ENCODE results near the gene TADA3.

The TADA3 gene

GRCh38 chr3:9749645-9750555 lies 42.4 kb downstream of the TADA3 start, which contains the start of gene OGG1:
OGG1 (plus strand) TSS chr3:9749952; CDS start chr3:9750287, 335 bp downstream.
- peak; percentile 99 for DNase-seq (ENCODE audit: low read depth)
- TF ChIP-seq CTCF (conservative IDR thresholded peaks at IDR 0.05; ENCODE audit: low read depth, low read length): no peak
- peak within 1 kb of the TSS; percentile 84 for H3K4me3 ChIP-seq (ENCODE audit: low read depth, low read length)

- peak overlapping the region; percentile 60 for H3K4me3 ChIP-seq (ENCODE audit: low read depth, low read length)
- TF ChIP-seq CTCF (conservative IDR thresholded peaks at IDR 0.05; ENCODE audit: low read depth, low read length): no peak
- DNase-seq (ENCODE audit: low read depth): no peak
Measured at GRCh38 chr3:9749296-9749644, 43.0 kb downstream of the TADA3 start.

- no peak overlapping the region for H3K4me3 ChIP-seq (ENCODE audit: low read depth, low read length)
- no peak for DNase-seq (ENCODE audit: low read depth)
- TF ChIP-seq CTCF (conservative IDR thresholded peaks at IDR 0.05; ENCODE audit: low read depth, low read length): no peak
Measured at GRCh38 chr3:9748031-9748430, 44.2 kb downstream of the TADA3 start.

- H3K4me3 ChIP-seq (ENCODE audit: low read depth, low read length): no peak overlapping the region
- TF ChIP-seq CTCF (conservative IDR thresholded peaks at IDR 0.05; ENCODE audit: low read depth, low read length): no peak
- DNase-seq (ENCODE audit: low read depth): peak; percentile 41
Measured at GRCh38 chr3:9747267-9747666, 45.0 kb downstream of the TADA3 start.

- H3K4me3 ChIP-seq (ENCODE audit: low read depth, low read length): no peak overlapping the region
- no peak for TF ChIP-seq CTCF (conservative IDR thresholded peaks at IDR 0.05; ENCODE audit: low read depth, low read length)
- DNase-seq (ENCODE audit: low read depth): peak; percentile 95
Measured at GRCh38 chr3:9746330-9746729, 45.9 kb downstream of the TADA3 start.

GRCh38 chr3:9745521-9745920 lies 46.8 kb downstream of the TADA3 start:
- no peak overlapping the region for H3K4me3 ChIP-seq (ENCODE audit: low read depth, low read length)
- no peak for DNase-seq (ENCODE audit: low read depth)
- no peak for TF ChIP-seq CTCF (conservative IDR thresholded peaks at IDR 0.05; ENCODE audit: low read depth, low read length)

GRCh38 chr3:9744162-9744561 lies 48.1 kb downstream of the TADA3 start:
- DNase-seq (ENCODE audit: low read depth): no peak
- H3K4me3 ChIP-seq (ENCODE audit: low read depth, low read length): no peak overlapping the region
- no peak for TF ChIP-seq CTCF (conservative IDR thresholded peaks at IDR 0.05; ENCODE audit: low read depth, low read length)

Data from choroid plexus epithelial cell (primary cell).